PFSK-1 (cell line): ENCODE data around the gene RBMX.

ENCODE experiments used
- FOXP2 ChIP-seq: optimal IDR thresholded peaks from 2 replicates; pipeline ENCODE3; 2011; ENCODE audit warnings: borderline replicate concordance, control low read depth, inconsistent platforms; ENCODE audit not compliant: insufficient read depth; ENCODE audit errors: extremely low read length, extremely low read depth
- POLR2AphosphoS5 ChIP-seq: IDR thresholded peaks from 2 replicates; pipeline ENCODE4 v1.6.1; 2012; ENCODE audit warnings: low read depth, mild to moderate bottlenecking, control low read depth, low read length, moderate library complexity

GRCh38 chrX:136828830-136829229 is 51.7 kb downstream of the RBMX start:
- TF ChIP-seq POLR2AphosphoS5 (no peak), FOXP2 (no peak)
